Neuronal stem cell (in vitro differentiated cells): ENCODE measurements around the gene IL15RA.

Experiments used
- DNase-seq: peaks from one replicate; pipeline ENCODE4 v3.0.0-alpha.2; 2013; ENCODE audit warnings: low spot score
- H2AFZ ChIP-seq: one replicate; pipeline ENCODE4 v1.6.1; 2013; ENCODE audit warnings: mild to moderate bottlenecking, low read length, inconsistent platforms
- H2AK5ac ChIP-seq: 2 replicates; pipeline ENCODE4 v1.6.1; 2013; ENCODE audit warnings: low read depth, mild to moderate bottlenecking, inconsistent platforms, low read length, moderate library complexity, mixed read lengths
- H2BK120ac ChIP-seq: 2 replicates; pipeline ENCODE4 v1.6.1; 2013; ENCODE audit warnings: low read depth, mild to moderate bottlenecking, inconsistent platforms, low read length, moderate library complexity, mixed read lengths
- H2BK12ac ChIP-seq: one replicate; pipeline ENCODE4 v1.6.1; 2013; ENCODE audit warnings: low read length, inconsistent platforms
- H2BK15ac ChIP-seq: 2 replicates; pipeline ENCODE4 v1.6.1; 2013; ENCODE audit warnings: mild to moderate bottlenecking, low read length, inconsistent platforms, mixed read lengths
- H2BK5ac ChIP-seq: one replicate; pipeline ENCODE4 v1.6.1; 2013; ENCODE audit warnings: inconsistent platforms, mild to moderate bottlenecking, low read length, moderate library complexity
- H3K14ac ChIP-seq: one replicate; pipeline ENCODE4 v1.6.1; 2013; ENCODE audit warnings: low read length, inconsistent platforms
- H3K18ac ChIP-seq: 2 replicates; pipeline ENCODE4 v1.6.1; 2013; ENCODE audit warnings: low read length, inconsistent platforms
- H3K23ac ChIP-seq: 2 replicates; pipeline ENCODE4 v1.6.1; 2013; ENCODE audit warnings: low read depth, mild to moderate bottlenecking, mixed read lengths, low read length, inconsistent platforms; ENCODE audit not compliant: poor library complexity
- H3K27ac ChIP-seq: replicated peaks from 3 replicates; pipeline ENCODE4 v1.5.1; 2013; ENCODE audit warnings: low read length, inconsistent platforms
- H3K27me3 ChIP-seq, 3 experiments: 2 replicates each; pipeline ENCODE4 v1.6.1; 2013; ENCODE audit warnings: low read length in 3 of 3, mild to moderate bottlenecking in 2 of 3, inconsistent platforms in 1 of 3, low read depth in 1 of 3, mixed read lengths in 1 of 3, moderate library complexity in 1 of 3; ENCODE audit not compliant: control insufficient read depth in 3 of 3, insufficient read depth in 3 of 3
- H3K36me3 ChIP-seq, 2 donors: replicated peaks in 1 of 2; 2 replicates each; pipeline ENCODE4 v1.6.1; 2013; ENCODE audit warnings: low read length in 2 of 2; ENCODE audit not compliant: control insufficient read depth in 2 of 2, insufficient read depth in 2 of 2
- H3K4ac ChIP-seq: 2 replicates; pipeline ENCODE4 v1.6.1; 2013; ENCODE audit warnings: inconsistent platforms, mild to moderate bottlenecking, low read length, moderate library complexity
- H3K4me1 ChIP-seq, 2 donors: 1 replicate in 1 of 2; 2 replicates in 1 of 2; pipeline ENCODE4 v1.6.1; 2013; ENCODE audit warnings: low read length in 2 of 2, low read depth in 1 of 2; ENCODE audit not compliant: control insufficient read depth in 2 of 2, insufficient read depth in 1 of 2
- H3K4me2 ChIP-seq: one replicate; pipeline ENCODE4 v1.6.1; 2013; ENCODE audit warnings: mild to moderate bottlenecking, low read length, inconsistent platforms; ENCODE audit not compliant: insufficient read depth, poor library complexity, severe bottlenecking
- H3K4me3 ChIP-seq, 2 donors: 2 replicates each; pipeline ENCODE4 v1.5.1; 2013; ENCODE audit warnings: low read length in 2 of 2, mild to moderate bottlenecking in 2 of 2, inconsistent platforms in 1 of 2, moderate library complexity in 1 of 2
- H3K79me1 ChIP-seq: one replicate; pipeline ENCODE4 v1.6.1; 2013; ENCODE audit warnings: low read depth, mild to moderate bottlenecking, inconsistent platforms, low read length, moderate library complexity
- H3K9ac ChIP-seq: one replicate; pipeline ENCODE4 v1.6.1; 2013; ENCODE audit warnings: mild to moderate bottlenecking, low read depth, low read length, inconsistent platforms; ENCODE audit not compliant: poor library complexity
- H3K9me3 ChIP-seq, 2 donors: replicated peaks in 1 of 2; 2 replicates each; pipeline versions ENCODE3 to v1.6.1; 2013; ENCODE audit warnings: low read length in 2 of 2, mild to moderate bottlenecking in 2 of 2, inconsistent platforms in 1 of 2, low read depth in 1 of 2, mixed read lengths in 1 of 2, moderate library complexity in 1 of 2; ENCODE audit not compliant: control insufficient read depth in 2 of 2, insufficient read depth in 1 of 2
- H4K8ac ChIP-seq: one replicate; pipeline ENCODE4 v1.6.1; 2013; ENCODE audit warnings: low read depth, mild to moderate bottlenecking, inconsistent platforms, low read length, moderate library complexity
- H4K91ac ChIP-seq: one replicate; pipeline ENCODE4 v1.6.1; 2013; ENCODE audit warnings: low read length, low read depth, mild to moderate bottlenecking, inconsistent platforms; ENCODE audit not compliant: poor library complexity
- WGBS, 2 donors: extraction: QIAGEN DNeasy Blood & Tissue Kit; methylation state at CpG; one replicate each; pipeline ENCODE4 v1.1.7; 2013; ENCODE audit warnings: missing lambda C conversion rate in 2 of 2, mixed read lengths in 1 of 2; ENCODE audit not compliant: insufficient read length in 2 of 2, insufficient replicate concordance in 1 of 2; ENCODE audit errors: extremely low coverage in 2 of 2; 5-methylcytosine and 5-hydroxymethylcytosine counted together

Gene IL15RA

GRCh38 chr10:5918763-5919162 lies 58.6 kb downstream of the IL15RA start:
- Histone ChIP-seq H3K9ac (no peak overlapping the region), H3K4me3 (no peak overlapping the region), H3K14ac (no peak overlapping the region), H3K23ac (no peak overlapping the region), H4K91ac (no peak overlapping the region), H3K9me3 (no peaks in the 10 kb centered on the region), H3K36me3 (peaks cover 53 to 98% of the 10 kb centered on the region in 2 donors), H2BK5ac (no peak overlapping the region), H3K4me1 (no peaks in the 10 kb centered on the region), H2BK12ac (no peak overlapping the region), H4K8ac (no peak overlapping the region), H2AFZ (no peak overlapping the region), H3K79me1 (no peaks in the 10 kb centered on the region), H3K27ac (no peak overlapping the region), H2BK15ac (no peak overlapping the region), H3K4ac (no peak overlapping the region), H3K18ac (no peak overlapping the region), H3K27me3 (peaks cover 0 to 2% (median 0%) of the 10 kb centered on the region in 3 experiments), H3K4me2 (no peak overlapping the region), H2BK120ac (no peak overlapping the region), H2AK5ac (no peak overlapping the region)
- no peak for DNase-seq
- no CpG with 5 or more reads among the region's 4 CpGs for WGBS, 2 donors

- Histone ChIP-seq H3K9me3 (no peaks in the 10 kb centered on the region), H2BK5ac (no peak overlapping the region), H3K23ac (no peak overlapping the region), H3K4me2 (no peak overlapping the region), H2AK5ac (no peak overlapping the region), H3K4me1 (no peaks in the 10 kb centered on the region), H3K4ac (no peak overlapping the region), H2BK120ac (no peak overlapping the region), H4K91ac (no peak overlapping the region), H3K9ac (no peak overlapping the region), H3K4me3 (peak overlapping the region in 1 of 2 donors; percentile 3), H2BK15ac (no peak overlapping the region), H4K8ac (no peak overlapping the region), H2AFZ (no peak overlapping the region), H3K79me1 (no peaks in the 10 kb centered on the region), H2BK12ac (no peak overlapping the region), H3K14ac (no peak overlapping the region), H3K27ac (no peak overlapping the region), H3K18ac (no peak overlapping the region), H3K36me3 (peaks cover 52 to 97% of the 10 kb centered on the region in 2 donors), H3K27me3 (peaks cover 0 to 2% (median 0%) of the 10 kb centered on the region in 3 experiments)
- no peak for DNase-seq
- WGBS, 2 donors: no CpG with 5 or more reads among the region's 13 CpGs
Measured at GRCh38 chr10:5917305-5917704, 60.0 kb downstream of the IL15RA start.

GRCh38 chr10:5915451-5915850 lies 61.9 kb downstream of the IL15RA start:
- Histone ChIP-seq H3K27me3 (peaks cover 0 to 2% (median 0%) of the 10 kb centered on the region in 3 experiments), H3K79me1 (no peaks in the 10 kb centered on the region), H2AFZ (no peak overlapping the region), H3K4ac (no peak overlapping the region), H3K14ac (no peak overlapping the region), H3K9me3 (no peaks in the 10 kb centered on the region), H3K4me3 (no peak overlapping the region), H3K9ac (peak overlapping the region; percentile 24), H3K36me3 (peaks cover 53 to 97% of the 10 kb centered on the region in 2 donors), H2BK120ac (no peak overlapping the region), H4K91ac (no peak overlapping the region), H3K23ac (no peak overlapping the region), H4K8ac (no peak overlapping the region), H3K18ac (no peak overlapping the region), H2BK12ac (no peak overlapping the region), H2BK5ac (no peak overlapping the region), H3K4me1 (no peaks in the 10 kb centered on the region), H3K27ac (no peak overlapping the region), H3K4me2 (no peak overlapping the region), H2BK15ac (no peak overlapping the region), H2AK5ac (no peak overlapping the region)
- no CpG with 5 or more reads among the region's 14 CpGs for WGBS, 2 donors
- no peak for DNase-seq

- Histone ChIP-seq H4K8ac (no peak overlapping the region), H3K27ac (no peak overlapping the region), H2AFZ (no peak overlapping the region), H3K4me3 (no peak overlapping the region), H2BK15ac (no peak overlapping the region), H3K27me3 (peaks cover 0 to 2% (median 0%) of the 10 kb centered on the region in 3 experiments), H3K23ac (no peak overlapping the region), H2BK5ac (no peak overlapping the region), H3K14ac (no peak overlapping the region), H3K36me3 (peaks cover 58 to 99% of the 10 kb centered on the region in 2 donors), H3K9me3 (no peaks in the 10 kb centered on the region), H3K4me2 (no peak overlapping the region), H4K91ac (no peak overlapping the region), H3K4me1 (no peaks in the 10 kb centered on the region), H2BK120ac (no peak overlapping the region), H3K4ac (no peak overlapping the region), H3K9ac (no peak overlapping the region), H3K18ac (no peak overlapping the region), H2BK12ac (no peak overlapping the region), H3K79me1 (peaks cover 3% of the 10 kb centered on the region), H2AK5ac (no peak overlapping the region)
- no peak for DNase-seq
- no CpG with 5 or more reads among the region's 4 CpGs for WGBS, 2 donors
Measured at GRCh38 chr10:5913736-5914135, 63.6 kb downstream of the IL15RA start.
